ENCODE data around the gene NFE2L1.
A peak's percentile ranks its signal among the peaks of the same experiment; 100 is the strongest.

The NFE2L1 gene

GRCh38 chr17:48003417-48004151, 44.6 kb upstream of the NFE2L1 start:
- Mint-ChIP-seq H3K4me1 (peaks cover 65% of the 10 kb centered on the region), H3K27ac (peak overlapping the region; percentile 79 to 87 (median 87)), H3K27me3 (ENCODE audit: low read depth) (peaks cover 3% of the 10 kb centered on the region), H3K4me3 (peak overlapping the region; percentile 4 to 19 (median 7)), H3K36me3 (ENCODE audit: low read depth) (no peaks in the 10 kb centered on the region), H3K9me3 (no peaks in the 10 kb centered on the region)
- peak in 2 of 3 experiments; percentile 28 to 40 for TF ChIP-seq CTCF (IDR thresholded peaks at IDR 0.05; ENCODE audit: unreplicated experiment in 3 of 3)

GRCh38 chr17:48004983-48005382, 43.2 kb upstream of the NFE2L1 start:
- no peak for TF ChIP-seq CTCF (IDR thresholded peaks at IDR 0.05; ENCODE audit: unreplicated experiment in 3 of 3)
- Mint-ChIP-seq H3K4me3 (no peak overlapping the region), H3K36me3 (ENCODE audit: low read depth) (no peaks in the 10 kb centered on the region), H3K27ac (peak overlapping the region; percentile 72 to 87 (median 79)), H3K4me1 (peaks cover 60% of the 10 kb centered on the region), H3K9me3 (no peaks in the 10 kb centered on the region), H3K27me3 (ENCODE audit: low read depth) (peaks cover 9% of the 10 kb centered on the region)

GRCh38 chr17:48006936-48007709, 41.0 kb upstream of the NFE2L1 start:
- Mint-ChIP-seq H3K36me3 (ENCODE audit: low read depth) (no peaks in the 10 kb centered on the region), H3K27me3 (ENCODE audit: low read depth) (peaks cover 20% of the 10 kb centered on the region), H3K4me3 (no peak overlapping the region), H3K4me1 (peaks cover 56% of the 10 kb centered on the region), H3K9me3 (no peaks in the 10 kb centered on the region), H3K27ac (peak overlapping the region; percentile 6 to 56 (median 35))
- TF ChIP-seq CTCF (IDR thresholded peaks at IDR 0.05; ENCODE audit: unreplicated experiment in 3 of 3), result no peak

GRCh38 chr17:48010193-48010592, 38.0 kb upstream of the NFE2L1 start:
- no peak for TF ChIP-seq CTCF (IDR thresholded peaks at IDR 0.05; ENCODE audit: unreplicated experiment in 3 of 3)
- peaks cover 53% of the 10 kb centered on the region for H3K4me1 Mint-ChIP-seq
- peaks cover 36% of the 10 kb centered on the region for H3K27me3 Mint-ChIP-seq (ENCODE audit: low read depth)
- H3K27ac Mint-ChIP-seq, result no peak overlapping the region
- no peaks in the 10 kb centered on the region for H3K36me3 Mint-ChIP-seq (ENCODE audit: low read depth)
- no peaks in the 10 kb centered on the region for H3K9me3 Mint-ChIP-seq
- no peak overlapping the region for H3K4me3 Mint-ChIP-seq

- TF ChIP-seq CTCF (IDR thresholded peaks at IDR 0.05; ENCODE audit: unreplicated experiment in 3 of 3), result peak; percentile 33 to 46 (median 38)
- H3K27ac Mint-ChIP-seq, result peak overlapping the region; percentile 3 to 59 (median 34)
- H3K27me3 Mint-ChIP-seq (ENCODE audit: low read depth), result peaks cover 40% of the 10 kb centered on the region
- peaks cover 53% of the 10 kb centered on the region for H3K4me1 Mint-ChIP-seq
- H3K36me3 Mint-ChIP-seq (ENCODE audit: low read depth), result no peaks in the 10 kb centered on the region
- peak overlapping the region; percentile 74 to 81 (median 76) for H3K4me3 Mint-ChIP-seq
- no peaks in the 10 kb centered on the region for H3K9me3 Mint-ChIP-seq
Measured at GRCh38 chr17:48011405-48012150, 36.6 kb upstream of the NFE2L1 start.
